ENCODE data around the gene CNRIP1. TPM values are rescaled to one million over a fixed set of nuclear protein-coding genes. Genes with fewer than 3 reads are reported as not detected.
"Not testable (repeated sequence)": the region's sequence is repeated elsewhere in the genome, so short reads cannot be mapped to it uniquely, and the experiment has no call there.

Gene CNRIP1
- total RNA-seq, 1 donor from 2014 or later: 8.8 TPM

DNA sequence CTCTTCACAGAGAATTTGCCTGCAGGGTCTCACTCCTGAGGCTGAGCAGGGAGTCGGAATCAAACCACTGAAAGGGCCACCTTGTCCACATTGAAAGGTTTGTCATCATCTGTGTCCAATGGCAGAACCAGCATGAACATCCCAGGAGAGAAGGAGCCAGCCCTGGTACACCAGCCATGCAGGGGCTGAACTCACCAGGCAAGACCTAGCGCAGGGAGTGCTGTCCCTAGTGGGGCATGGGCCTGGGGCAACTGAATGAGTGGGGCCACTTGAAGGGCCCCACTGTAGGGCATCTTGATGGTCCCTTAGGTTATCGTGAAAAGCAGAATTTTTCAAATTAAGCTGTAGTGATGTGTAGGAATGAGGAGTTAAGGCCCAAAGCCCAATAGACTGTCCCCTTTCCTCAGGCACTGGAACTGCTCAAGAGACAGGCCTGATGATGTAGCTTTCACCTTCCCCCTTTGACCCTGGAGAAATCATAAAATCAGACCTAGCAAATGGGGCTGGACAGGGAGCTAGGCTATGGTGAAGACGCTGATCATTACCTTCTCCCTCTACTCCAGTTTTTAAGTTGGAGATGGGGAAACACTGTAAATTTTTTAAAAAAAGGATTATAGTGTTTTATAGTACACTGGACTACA is 37.0 kb upstream of the CNRIP1 start:
- TF ChIP-seq, protein P1, sequence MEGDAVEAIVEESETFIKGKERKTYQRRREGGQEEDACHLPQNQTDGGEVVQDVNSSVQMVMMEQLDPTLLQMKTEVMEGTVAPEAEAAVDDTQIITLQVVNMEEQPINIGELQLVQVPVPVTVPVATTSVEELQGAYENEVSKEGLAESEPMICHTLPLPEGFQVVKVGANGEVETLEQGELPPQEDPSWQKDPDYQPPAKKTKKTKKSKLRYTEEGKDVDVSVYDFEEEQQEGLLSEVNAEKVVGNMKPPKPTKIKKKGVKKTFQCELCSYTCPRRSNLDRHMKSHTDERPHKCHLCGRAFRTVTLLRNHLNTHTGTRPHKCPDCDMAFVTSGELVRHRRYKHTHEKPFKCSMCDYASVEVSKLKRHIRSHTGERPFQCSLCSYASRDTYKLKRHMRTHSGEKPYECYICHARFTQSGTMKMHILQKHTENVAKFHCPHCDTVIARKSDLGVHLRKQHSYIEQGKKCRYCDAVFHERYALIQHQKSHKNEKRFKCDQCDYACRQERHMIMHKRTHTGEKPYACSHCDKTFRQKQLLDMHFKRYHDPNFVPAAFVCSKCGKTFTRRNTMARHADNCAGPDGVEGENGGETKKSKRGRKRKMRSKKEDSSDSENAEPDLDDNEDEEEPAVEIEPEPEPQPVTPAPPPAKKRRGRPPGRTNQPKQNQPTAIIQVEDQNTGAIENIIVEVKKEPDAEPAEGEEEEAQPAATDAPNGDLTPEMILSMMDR (IDR thresholded peaks at IDR 0.05; ENCODE audit: insufficient read depth, low read length, poor library complexity, severe bottlenecking): no peak
- Histone ChIP-seq H3K36me3 (ENCODE audit: control insufficient read depth, insufficient read depth, low read length) (no peaks in the 10 kb centered on the region), H3K27me3 (ENCODE audit: control insufficient read depth, insufficient read depth, low read length) (no peaks in the 10 kb centered on the region), H3K4me3 (ENCODE audit: low read depth, low read length) (no peak overlapping the region)
- no peak for DNase-seq (ENCODE audit: low read depth)

DNA sequence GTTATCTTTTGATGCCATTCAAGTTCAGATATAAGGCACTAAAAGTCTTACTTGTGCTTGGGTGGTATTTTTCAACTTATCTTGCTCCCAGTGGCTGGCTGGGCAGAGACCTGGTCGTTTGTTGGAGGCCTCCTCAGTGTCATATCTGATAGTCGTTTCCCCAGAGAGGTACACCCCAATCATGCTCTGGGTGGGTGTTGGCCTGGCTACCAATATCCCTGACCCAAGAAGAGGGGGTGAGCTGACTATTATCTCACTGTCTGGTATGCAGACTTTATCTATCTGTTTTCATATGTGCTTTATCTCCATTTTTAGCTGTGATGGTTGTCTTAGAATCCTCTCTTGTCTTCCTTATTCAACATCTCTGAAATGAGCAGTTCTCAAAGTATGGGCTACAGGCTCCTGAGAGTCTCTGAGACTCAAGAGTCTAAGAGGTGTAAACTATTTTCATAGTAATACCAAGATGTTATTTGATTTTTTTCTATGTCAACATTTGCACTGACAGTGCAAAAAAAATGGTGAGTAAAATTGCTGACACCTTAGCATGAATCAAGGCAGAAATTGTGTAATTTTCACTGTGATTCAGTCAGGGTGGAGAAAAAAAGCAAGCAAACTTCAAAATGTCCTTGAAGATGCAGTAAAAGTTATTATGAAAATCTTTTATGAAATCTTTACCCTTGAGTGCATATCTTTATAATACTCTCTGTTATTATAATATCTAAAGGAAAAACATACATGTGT is 33.1 kb upstream of the CNRIP1 start:
- no peak for DNase-seq (ENCODE audit: low read depth)
- no peaks in the 10 kb centered on the region for H3K27me3 ChIP-seq (ENCODE audit: control insufficient read depth, insufficient read depth, low read length)
- TF ChIP-seq, protein P1 (IDR thresholded peaks at IDR 0.05; ENCODE audit: insufficient read depth, low read length, poor library complexity, severe bottlenecking): no peak
- no peak overlapping the region for H3K4me3 ChIP-seq (ENCODE audit: low read depth, low read length)
- no peaks in the 10 kb centered on the region for H3K36me3 ChIP-seq (ENCODE audit: control insufficient read depth, insufficient read depth, low read length)

DNA sequence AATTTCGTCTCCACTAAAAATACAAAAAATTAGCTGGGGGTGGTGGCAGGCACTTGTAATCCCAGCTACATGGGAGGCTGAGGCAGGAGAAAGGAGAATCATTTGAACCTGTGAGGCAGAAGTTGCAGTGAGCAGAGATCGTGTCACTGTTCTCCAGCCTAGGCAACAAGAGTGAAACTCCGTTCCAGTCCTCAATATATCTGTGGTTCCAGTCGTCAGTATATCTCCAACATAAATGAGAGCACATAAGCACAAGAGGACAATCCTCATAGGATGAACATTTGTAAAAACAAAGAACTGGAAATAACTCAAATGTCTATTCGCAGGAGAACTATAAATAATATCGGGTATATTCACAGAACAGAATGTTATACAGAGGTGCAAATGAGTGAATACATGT is 32.2 kb upstream of the CNRIP1 start:
- TF ChIP-seq, protein P1 (IDR thresholded peaks at IDR 0.05; ENCODE audit: insufficient read depth, low read length, poor library complexity, severe bottlenecking): no peak
- DNase-seq (ENCODE audit: low read depth): no peak
- Histone ChIP-seq H3K36me3 (ENCODE audit: control insufficient read depth, insufficient read depth, low read length) (no peaks in the 10 kb centered on the region), H3K27me3 (ENCODE audit: control insufficient read depth, insufficient read depth, low read length) (no peaks in the 10 kb centered on the region), H3K4me3 (ENCODE audit: low read depth, low read length) (no peak overlapping the region)

DNA sequence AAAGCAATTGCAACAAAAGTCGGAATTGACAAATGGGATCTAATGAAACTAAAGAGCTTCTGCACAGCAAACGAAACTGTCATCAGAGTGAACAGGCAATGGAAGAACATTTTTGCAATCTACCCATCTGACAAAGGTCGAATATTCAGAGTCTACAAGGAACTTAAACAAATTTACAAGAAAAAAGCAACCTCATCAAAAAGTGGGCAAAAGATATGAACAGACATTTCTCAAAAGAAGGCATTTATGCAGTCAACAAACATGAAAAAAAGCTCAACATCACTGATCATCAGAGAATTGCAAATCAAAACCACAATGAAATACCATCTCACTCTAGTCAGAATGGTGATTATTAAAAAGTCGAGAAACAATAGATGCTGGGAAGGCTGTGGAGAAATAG is 29.3 kb upstream of the CNRIP1 start:
- not testable (repeated sequence) for DNase-seq (ENCODE audit: low read depth); H3K27me3 ChIP-seq (ENCODE audit: control insufficient read depth, insufficient read depth, low read length); H3K36me3 ChIP-seq (ENCODE audit: control insufficient read depth, insufficient read depth, low read length); H3K4me3 ChIP-seq (ENCODE audit: low read depth, low read length)

DNA sequence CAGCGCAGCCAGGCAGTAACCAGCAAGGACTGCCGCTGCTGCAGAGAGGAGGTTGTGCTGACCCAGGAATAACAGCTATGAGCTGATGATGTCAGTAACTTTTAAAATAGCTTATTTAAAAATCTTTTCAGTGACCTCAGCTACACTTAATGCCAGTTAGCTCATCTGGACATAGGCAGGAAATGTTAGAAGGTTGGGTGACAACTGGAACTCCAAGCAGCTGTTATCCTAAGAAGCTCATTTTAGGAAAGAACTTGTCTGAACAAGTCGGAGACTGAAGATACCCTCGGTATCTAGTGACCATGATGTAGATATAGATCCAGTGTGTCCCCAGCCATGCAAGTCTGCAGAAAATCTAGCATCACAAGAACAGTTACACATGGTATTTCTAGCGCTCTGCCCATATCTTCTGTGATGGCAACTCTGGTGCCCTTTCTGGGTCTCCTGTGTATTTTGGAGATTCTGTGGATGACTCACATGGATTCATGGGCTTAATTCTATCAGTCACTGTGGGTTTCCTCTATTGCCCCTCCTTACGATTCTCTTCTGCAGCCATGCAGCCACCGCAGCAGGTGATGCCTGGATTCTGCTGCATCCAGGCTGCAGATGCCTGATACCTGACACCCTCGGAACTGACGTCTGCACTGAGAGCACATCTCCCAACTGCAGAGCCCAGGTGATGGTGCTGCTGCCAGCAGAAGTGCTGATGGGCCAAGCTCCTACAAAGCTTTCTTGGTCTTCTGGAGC is 25.6 kb upstream of the CNRIP1 start:
- Histone ChIP-seq H3K27me3 (ENCODE audit: control insufficient read depth, insufficient read depth, low read length) (no peaks in the 10 kb centered on the region), H3K36me3 (ENCODE audit: control insufficient read depth, insufficient read depth, low read length) (no peaks in the 10 kb centered on the region), H3K4me3 (ENCODE audit: low read depth, low read length) (no peak overlapping the region)
- TF ChIP-seq, protein P1 (IDR thresholded peaks at IDR 0.05; ENCODE audit: insufficient read depth, low read length, poor library complexity, severe bottlenecking): no peak
- DNase-seq (ENCODE audit: low read depth): no peak

DNA sequence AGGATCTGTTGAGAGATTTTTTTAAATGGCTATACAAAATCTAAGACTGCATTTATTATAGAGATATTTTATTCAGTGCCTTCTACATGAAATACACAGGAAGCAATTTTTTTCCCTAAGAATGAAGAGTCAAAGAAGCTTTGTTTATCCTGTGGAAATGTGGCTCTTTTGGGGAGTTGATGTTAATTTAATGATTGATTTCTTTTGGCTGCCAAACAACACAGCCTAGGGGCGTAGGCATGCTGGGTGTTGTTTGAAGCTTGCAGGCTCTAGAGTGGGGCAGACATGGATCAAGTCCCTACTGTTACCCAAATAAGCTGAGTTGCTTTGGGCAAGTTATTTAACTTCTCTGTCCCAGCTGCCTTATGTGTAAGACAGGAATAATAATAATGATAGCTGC is 24.3 kb upstream of the CNRIP1 start:
- DNase-seq (ENCODE audit: low read depth): no peak
- H3K4me3 ChIP-seq (ENCODE audit: low read depth, low read length): no peak overlapping the region
- no peaks in the 10 kb centered on the region for H3K36me3 ChIP-seq (ENCODE audit: control insufficient read depth, insufficient read depth, low read length)
- H3K27me3 ChIP-seq (ENCODE audit: control insufficient read depth, insufficient read depth, low read length): no peaks in the 10 kb centered on the region
- TF ChIP-seq, protein P1 (IDR thresholded peaks at IDR 0.05; ENCODE audit: insufficient read depth, low read length, poor library complexity, severe bottlenecking): no peak
